Measurements from ENCODE around the gene PHLDB2.

Gene PHLDB2

GRCh38 chr3:111929484-111929883, 70.4 kb downstream of the PHLDB2 start:
- no peak for DNase-seq

GRCh38 chr3:111932946-111933345, 73.9 kb downstream of the PHLDB2 start:
- DNase-seq = no peak

GRCh38 chr3:111936191-111936841, 77.3 kb downstream of the PHLDB2 start:
- DNase-seq = no peak

- DNase-seq = no peak
Observed at GRCh38 chr3:111936967-111937366, 77.9 kb downstream of the PHLDB2 start.

GRCh38 chr3:111937871-111938270, 78.8 kb downstream of the PHLDB2 start:
- DNase-seq = no peak

- no peak for DNase-seq
Observed at GRCh38 chr3:111939873-111940272, 80.8 kb downstream of the PHLDB2 start.

GRCh38 chr3:111943533-111943932, 84.5 kb downstream of the PHLDB2 start:
- no peak for DNase-seq

GRCh38 chr3:111944372-111944771, 85.3 kb downstream of the PHLDB2 start:
- no peak for DNase-seq

- no peak for DNase-seq
Observed at GRCh38 chr3:111947231-111947630, 88.2 kb downstream of the PHLDB2 start.

GRCh38 chr3:111948786-111949185, 89.7 kb downstream of the PHLDB2 start:
- DNase-seq = no peak

- DNase-seq = no peak
Observed at GRCh38 chr3:111949712-111950111, 90.6 kb downstream of the PHLDB2 start.

GRCh38 chr3:111951032-111951431, 92.0 kb downstream of the PHLDB2 start:
- no peak for DNase-seq

GRCh38 chr3:111952086-111952485, 93.0 kb downstream of the PHLDB2 start:
- DNase-seq = no peak

GRCh38 chr3:111952866-111953450, 93.9 kb downstream of the PHLDB2 start:
- DNase-seq = no peak

- DNase-seq = no peak
Observed at GRCh38 chr3:111954228-111954990, 95.3 kb downstream of the PHLDB2 start.

GRCh38 chr3:111955876-111956275, 96.8 kb downstream of the PHLDB2 start:
- no peak for DNase-seq

GRCh38 chr3:111956449-111956848, 97.4 kb downstream of the PHLDB2 start:
- no peak for DNase-seq

GRCh38 chr3:111956995-111957734, 98.1 kb downstream of the PHLDB2 start:
- DNase-seq = no peak

GRCh38 chr3:111961461-111962164, 102.5 kb downstream of the PHLDB2 start:
- no peak for DNase-seq

GRCh38 chr3:111963424-111963823, 104.4 kb downstream of the PHLDB2 start:
- no peak for DNase-seq

GRCh38 chr3:111965484-111965883, 106.4 kb downstream of the PHLDB2 start:
- DNase-seq = no peak

- no peak for DNase-seq
Observed at GRCh38 chr3:111967068-111967467, 108.0 kb downstream of the PHLDB2 start.
